NCI-H1092 (cell line): ENCODE measurements around the gene COBLL1.

Experiments
- DNase-seq: peaks from one replicate; lab custom pipeline; 2025; lab: John Stamatoyannopoulos, UW

COBLL1 gene

GRCh38 chr2:164818149-164819136 is 23.2 kb downstream of the COBLL1 start:
- DNase-seq: no peak

- DNase-seq: no peak
Measured at GRCh38 chr2:164816900-164817299, 24.7 kb downstream of the COBLL1 start.

- no peak for DNase-seq
Measured at GRCh38 chr2:164816046-164816445, 25.6 kb downstream of the COBLL1 start.

GRCh38 chr2:164815071-164815793 is 26.4 kb downstream of the COBLL1 start:
- DNase-seq: no peak

- DNase-seq: no peak
Measured at GRCh38 chr2:164813535-164813934, 28.1 kb downstream of the COBLL1 start.

- DNase-seq: no peak
Measured at GRCh38 chr2:164812378-164812777, 29.2 kb downstream of the COBLL1 start.

GRCh38 chr2:164811819-164812218 is 29.8 kb downstream of the COBLL1 start:
- no peak for DNase-seq

GRCh38 chr2:164810843-164811242 is 30.8 kb downstream of the COBLL1 start:
- DNase-seq: no peak

- DNase-seq: no peak
Measured at GRCh38 chr2:164808776-164809175, 32.8 kb downstream of the COBLL1 start.

- no peak for DNase-seq
Measured at GRCh38 chr2:164803776-164804466, 37.7 kb downstream of the COBLL1 start.

- DNase-seq: no peak
Measured at GRCh38 chr2:164802095-164802707, 39.4 kb downstream of the COBLL1 start.

GRCh38 chr2:164800572-164800971 is 41.1 kb downstream of the COBLL1 start:
- DNase-seq: no peak

GRCh38 chr2:164797627-164798026 is 44.0 kb downstream of the COBLL1 start:
- no peak for DNase-seq

- no peak for DNase-seq
Measured at GRCh38 chr2:164796999-164797398, 44.6 kb downstream of the COBLL1 start.

- DNase-seq: no peak
Measured at GRCh38 chr2:164794432-164795231, 47.0 kb downstream of the COBLL1 start.

GRCh38 chr2:164794016-164794415 is 47.6 kb downstream of the COBLL1 start:
- no peak for DNase-seq

- no peak for DNase-seq
Measured at GRCh38 chr2:164793529-164793928, 48.1 kb downstream of the COBLL1 start.

GRCh38 chr2:164792316-164793170 is 49.1 kb downstream of the COBLL1 start:
- DNase-seq: no peak

- no peak for DNase-seq
Measured at GRCh38 chr2:164789968-164790367, 51.7 kb downstream of the COBLL1 start.

GRCh38 chr2:164786787-164787186 is 54.8 kb downstream of the COBLL1 start:
- no peak for DNase-seq
